H1 (cell line): Measurements from ENCODE around the gene HOXC13. TPM values are rescaled to one million over a fixed set of nuclear protein-coding genes. Genes with fewer than 3 reads are reported as not detected.

Experiments
- CTCF ChIA-PET: fragments of 300-600 bp; sonication (Branson Sonifier 250); formaldehyde crosslinking; loops from one replicate; lab custom pipeline; 2021; ENCODE audit not compliant: partially characterized antibody; lab: Charles Lee
- POLR2A ChIA-PET: fragments of 300-600 bp; sonication (Branson Sonifier 250); formaldehyde crosslinking; loops from one replicate; lab custom pipeline; 2021; ENCODE audit warnings: inconsistent platforms; ENCODE audit not compliant: partially characterized antibody; lab: Charles Lee
- DNase-seq, 2 experiments: peaks; one replicate each; pipeline versions ENCODE4 v3.0.0 to v3.0.0-alpha.2; 2010 to 2022; ENCODE audit warnings: low spot score in 2 of 2, low read depth in 1 of 2, mixed read lengths in 1 of 2
- FAIRE-seq: peaks from 2 replicates; lab custom pipeline; 2011; peaks lifted over from hg19 to GRCh38; lab: Jason Lieb, UNC
- H2AFZ ChIP-seq: 2 replicates; pipeline ENCODE4 v1.8.1; 2012; ENCODE audit warnings: low read length, inconsistent platforms
- H2AK5ac ChIP-seq: 2 replicates; pipeline ENCODE4 v1.6.1; 2013; ENCODE audit warnings: low read depth, low read length
- H2BK120ac ChIP-seq: replicated peaks from 2 replicates; pipeline ENCODE3; 2013; ENCODE audit warnings: low read depth, low read length, inconsistent platforms
- H2BK12ac ChIP-seq: 2 replicates; pipeline ENCODE4 v1.6.1; 2013; ENCODE audit warnings: low read depth, low read length
- H2BK15ac ChIP-seq: 2 replicates; pipeline ENCODE4 v1.6.1; 2013; ENCODE audit warnings: low read length
- H2BK20ac ChIP-seq: 2 replicates; pipeline ENCODE4 v1.6.1; 2013; ENCODE audit warnings: low read length
- H2BK5ac ChIP-seq: 2 replicates; pipeline ENCODE4 v1.6.1; 2013; ENCODE audit warnings: low read depth, low read length
- H3K14ac ChIP-seq: 2 replicates; pipeline ENCODE4 v1.6.1; 2013; ENCODE audit warnings: inconsistent platforms; ENCODE audit not compliant: insufficient read length
- H3K18ac ChIP-seq: 2 replicates; pipeline ENCODE4 v1.6.1; 2013; ENCODE audit warnings: low read length; ENCODE audit errors: extremely low read depth
- H3K23ac ChIP-seq: 2 replicates; pipeline ENCODE4 v1.6.1; 2013; ENCODE audit warnings: inconsistent platforms; ENCODE audit not compliant: insufficient read length
- H3K23me2 ChIP-seq: 2 replicates; pipeline ENCODE4 v1.6.1; 2013; ENCODE audit warnings: low read depth, low read length
- H3K27ac ChIP-seq: 2 replicates; pipeline ENCODE4 v1.6.1; 2011; ENCODE audit warnings: low read depth, low read length, inconsistent platforms
- H3K27me3 ChIP-seq, 4 experiments: replicated peaks in 1 of 4; 1 replicate in 1 of 4; 2 replicates in 3 of 4; pipeline versions ENCODE4 v1.6.1 to v1.8.1; 2011 to 2013; ENCODE audit warnings: low read length in 3 of 4, mild to moderate bottlenecking in 3 of 4, inconsistent platforms in 2 of 4, mixed read lengths in 2 of 4, moderate library complexity in 1 of 4; ENCODE audit not compliant: control insufficient read depth in 3 of 4, insufficient read depth in 3 of 4; ENCODE audit errors: extremely low read depth in 1 of 4
- H3K36me3 ChIP-seq, 4 experiments: 2 replicates each; pipeline versions ENCODE4 v1.6.1 to v1.8.1; 2011 to 2013; ENCODE audit warnings: mild to moderate bottlenecking in 4 of 4, low read length in 3 of 4, moderate library complexity in 2 of 4, control low read depth in 1 of 4, inconsistent platforms in 1 of 4; ENCODE audit not compliant: insufficient read depth in 4 of 4, control insufficient read depth in 2 of 4
- H3K4ac ChIP-seq: replicated peaks from 2 replicates; pipeline ENCODE3; 2013; ENCODE audit warnings: low read length, low read depth, mixed read lengths, inconsistent platforms; ENCODE audit not compliant: insufficient read length
- H3K4me1 ChIP-seq, 4 experiments: replicated peaks in 1 of 4; 1 replicate in 1 of 4; 2 replicates in 3 of 4; pipeline versions ENCODE4 v1.6.1 to v1.8.1; 2011 to 2013; ENCODE audit warnings: low read length in 3 of 4, inconsistent platforms in 2 of 4, mixed read lengths in 1 of 4; ENCODE audit not compliant: insufficient read depth in 4 of 4, control insufficient read depth in 3 of 4
- H3K4me2 ChIP-seq, 2 experiments: 2 replicates each; pipeline versions ENCODE4 v1.6.1 to v1.8.1; 2011 to 2013; ENCODE audit warnings: low read depth in 2 of 2, low read length in 2 of 2, control low read depth in 1 of 2, inconsistent platforms in 1 of 2, mild to moderate bottlenecking in 1 of 2; ENCODE audit not compliant: insufficient read depth in 1 of 2
- H3K4me3 ChIP-seq, 4 experiments: fragments of 200-600, 300-600 bp in 1 of 4; sonication (generic), shearing (Covaris generic), sonication (Bioruptor Twin) in 1 of 4; 2 replicates each; pipeline versions ENCODE4 v1.5.1 to v1.8.1; 2011 to 2016; ENCODE audit warnings: low read length in 4 of 4, low read depth in 3 of 4, control low read depth in 2 of 4, inconsistent platforms in 2 of 4, mild to moderate bottlenecking in 2 of 4, mixed read lengths in 1 of 4, moderate library complexity in 1 of 4; ENCODE audit not compliant: insufficient read depth in 2 of 4; ENCODE audit errors: extremely low read depth in 1 of 4
- H3K56ac ChIP-seq: replicated peaks from 2 replicates; pipeline ENCODE3; 2013; ENCODE audit warnings: low read depth, mild to moderate bottlenecking, mixed read lengths, low read length, inconsistent platforms; ENCODE audit not compliant: insufficient read length
- H3K79me1 ChIP-seq: 2 replicates; pipeline ENCODE4 v1.6.1; 2013; ENCODE audit warnings: low read depth, low read length, control low read depth
- H3K79me2 ChIP-seq, 2 experiments: 2 replicates each; pipeline versions ENCODE4 v1.6.1 to v1.8.1; 2012 to 2013; ENCODE audit warnings: low read length in 2 of 2, mild to moderate bottlenecking in 2 of 2, inconsistent platforms in 1 of 2; ENCODE audit not compliant: insufficient read depth in 2 of 2, control insufficient read depth in 1 of 2
- H3K9ac ChIP-seq, 4 experiments: replicated peaks in 1 of 4; 1 replicate in 1 of 4; 2 replicates in 3 of 4; pipeline versions ENCODE4 v1.6.1 to v1.8.1; 2011 to 2013; ENCODE audit warnings: low read depth in 3 of 4, low read length in 3 of 4, control low read depth in 2 of 4, mild to moderate bottlenecking in 2 of 4, moderate library complexity in 2 of 4, inconsistent platforms in 1 of 4; ENCODE audit errors: extremely low read depth in 1 of 4
- H3K9me3 ChIP-seq, 2 experiments: 2 replicates each; pipeline versions ENCODE4 v1.6.1 to v1.8.1; 2012 to 2013; ENCODE audit warnings: mild to moderate bottlenecking in 2 of 2, moderate library complexity in 2 of 2, control low read depth in 1 of 2, inconsistent platforms in 1 of 2, low read depth in 1 of 2, low read length in 1 of 2, mixed read lengths in 1 of 2; ENCODE audit not compliant: insufficient read depth in 2 of 2
- H4K20me1 ChIP-seq, 2 experiments: replicated peaks in 1 of 2; 2 replicates each; pipeline versions ENCODE3 to v1.8.1; 2011 to 2013; ENCODE audit warnings: inconsistent platforms in 2 of 2, low read length in 2 of 2, mild to moderate bottlenecking in 1 of 2; ENCODE audit not compliant: insufficient read depth in 2 of 2, control insufficient read depth in 1 of 2
- H4K5ac ChIP-seq: 2 replicates; pipeline ENCODE4 v1.6.1; 2013; ENCODE audit warnings: low read length, low read depth, mixed read lengths, inconsistent platforms; ENCODE audit not compliant: insufficient read length
- H4K8ac ChIP-seq: 2 replicates; pipeline ENCODE4 v1.8.0; 2013; ENCODE audit warnings: mild to moderate bottlenecking, moderate library complexity, low read length, inconsistent platforms; ENCODE audit not compliant: insufficient read depth; ENCODE audit errors: extremely low read depth
- H4K91ac ChIP-seq: replicated peaks from 2 replicates; pipeline ENCODE3; 2013; ENCODE audit warnings: low read length, mixed read lengths, inconsistent platforms; ENCODE audit not compliant: insufficient read length
- CTBP2 ChIP-seq: IDR thresholded peaks from 2 replicates; pipeline ENCODE4 v1.7.0; 2011; ENCODE audit warnings: borderline replicate concordance, mild to moderate bottlenecking, moderate library complexity, mixed read lengths, low read length; ENCODE audit not compliant: insufficient read depth, insufficient read length
- EGR1 ChIP-seq: IDR thresholded peaks from 2 replicates; pipeline ENCODE4 v1.6.1; 2011; ENCODE audit warnings: low read depth, low read length, borderline replicate concordance
- FOSL1 ChIP-seq: IDR thresholded peaks from 2 replicates; pipeline ENCODE4 v1.6.1; 2011; ENCODE audit warnings: mild to moderate bottlenecking, low read depth, low read length, moderate library complexity; ENCODE audit not compliant: insufficient read depth
- RBBP5 ChIP-seq: IDR thresholded peaks from 2 replicates; pipeline ENCODE4 v1.7.1; 2012; ENCODE audit warnings: low read depth, mild to moderate bottlenecking, inconsistent platforms, low read length, moderate library complexity, borderline replicate concordance
- RXRA ChIP-seq: IDR thresholded peaks from 2 replicates; pipeline ENCODE4 v1.6.1; 2011; ENCODE audit warnings: low read depth, mild to moderate bottlenecking, low read length, moderate library complexity; ENCODE audit not compliant: insufficient read depth
- SP1 ChIP-seq: IDR thresholded peaks from 2 replicates; pipeline ENCODE4 v1.6.1; 2011; ENCODE audit warnings: low read depth, low read length
- TAF1 ChIP-seq: IDR thresholded peaks from 2 replicates; pipeline ENCODE4 v1.6.1; 2011; ENCODE audit warnings: mild to moderate bottlenecking, low read depth, low read length
- TCF12 ChIP-seq: IDR thresholded peaks from 2 replicates; pipeline ENCODE4 v1.6.1; 2011; ENCODE audit warnings: low read depth, mild to moderate bottlenecking, low read length
- YY1 ChIP-seq: IDR thresholded peaks from 2 replicates; pipeline ENCODE4 v1.6.1; 2011; ENCODE audit warnings: low read depth, mild to moderate bottlenecking, low read length
- WGBS, 2 experiments: shearing (Covaris generic) in 1 of 2; methylation state at CpG; one replicate each; pipeline versions ENCODE4 v1.1.6 to v1.1.7; 2013 to 2015; ENCODE audit warnings: low lambda C conversion rate in 2 of 2, mixed read lengths in 2 of 2, inconsistent platforms in 1 of 2, low coverage in 1 of 2, missing lambda C conversion rate in 1 of 2; ENCODE audit not compliant: insufficient replicate concordance in 2 of 2, insufficient coverage in 1 of 2, insufficient read length in 1 of 2; ENCODE audit errors: extremely low coverage in 1 of 2, missing lambda C conversion rate in 1 of 2; 5-methylcytosine and 5-hydroxymethylcytosine counted together
- polyA plus RNA-seq, 7 experiments: library from polyadenylated mRNA; depleted of rRNA in 3 of 7; stranded (reverse) in 5 of 7; unstranded in 2 of 7; fragments of >200 nt in 5 of 7; fragments of 200-250 nt in 2 of 7; gene quantifications; 1 replicate in 5 of 7; 2 replicates in 1 of 7; 4 replicates in 1 of 7; pipeline versions ENCODE4 v1.2.1 to v1.2.3, GENCODE V29; 2011 to 2013; ENCODE audit warnings: missing spikeins in 2 of 7, mixed read lengths in 2 of 7
- total RNA-seq: library from RNA; stranded (reverse); fragmentation: NEBNext Ultra II Directional; extraction: Animal tissue kit (Norgen Biotek cat#: 25700); gene quantifications from 2 replicates; pipeline ENCODE4 v1.2.1, GENCODE V29; 2021
- TF ChIP-seq, protein P1 (sequence below), 3 experiments: IDR thresholded peaks; 1 replicate in 2 of 3; 2 replicates in 1 of 3; pipeline versions ENCODE4 v1.5.1 to v1.6.1; 2011; ENCODE audit warnings: low read length in 3 of 3, mild to moderate bottlenecking in 3 of 3, inconsistent platforms in 2 of 3, low read depth in 1 of 3, moderate library complexity in 1 of 3; ENCODE audit not compliant: insufficient read depth in 1 of 3; ENCODE audit errors: control extremely low read depth in 1 of 3

The HOXC13 gene
- total and polyA plus RNA-seq, 2 of the 8 experiments (the other 6 are each of a cell fraction or from before 2014, with no cell fraction given): 0.02 TPM; not detected in 1

DNA sequence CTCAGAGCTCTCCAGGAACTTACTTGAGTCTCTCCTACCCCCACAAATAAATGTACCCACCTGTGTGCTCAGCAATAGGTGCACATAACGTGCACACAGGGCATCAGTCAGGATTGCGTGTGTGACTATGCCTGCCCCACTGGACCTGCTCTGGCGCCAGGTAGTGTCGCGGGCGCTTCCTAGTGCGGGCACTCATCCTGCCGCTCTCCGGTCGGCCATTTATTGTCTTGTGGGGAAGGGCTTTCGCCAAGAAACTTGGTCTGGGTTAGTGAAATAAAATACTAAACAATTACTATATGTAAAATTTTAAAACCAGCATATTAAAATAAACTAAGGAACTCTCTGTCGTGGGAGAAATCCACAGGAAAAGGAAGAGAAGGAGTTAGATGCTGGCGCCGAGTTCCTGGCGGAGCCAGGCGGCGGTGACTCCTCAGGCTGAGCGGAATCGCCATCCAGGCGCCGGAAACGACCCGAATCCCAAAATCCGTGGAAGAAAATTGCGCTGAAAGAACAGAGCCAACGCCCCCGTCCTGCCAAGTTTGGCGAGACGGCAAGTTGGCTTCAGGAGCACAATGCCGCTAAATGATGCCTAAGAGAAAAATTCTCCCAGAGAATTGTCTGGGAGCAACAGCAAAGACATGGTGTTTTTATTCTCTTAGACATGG is 7.9 kb upstream of the HOXC13 start:
- FAIRE-seq: no peak
- Histone ChIP-seq H3K79me1 (no peaks in the 10 kb centered on the region), H3K56ac (no peak overlapping the region), H2BK20ac (no peak overlapping the region), H3K9ac (no peak overlapping the region), H3K4me1 (peaks cover 0 to 8% (median 2%) of the 10 kb centered on the region in 4 experiments; a peak in 4 of 7 replicates), H4K5ac (no peak overlapping the region), H4K91ac (no peak overlapping the region), H2BK15ac (no peak overlapping the region), H2BK5ac (no peak overlapping the region), H3K18ac (no peak overlapping the region), H3K23ac (no peak overlapping the region), H3K36me3 (peaks cover 0 to 2% (median 0%) of the 10 kb centered on the region in 4 experiments; a peak in 1 of 8 replicates), H4K8ac (no peak overlapping the region), H3K27ac (no peak overlapping the region), H3K23me2 (no peaks in the 10 kb centered on the region; the same call in 1 of the 2 replicates), H2AFZ (no peak overlapping the region), H2BK12ac (no peak overlapping the region), H4K20me1 (peaks cover 12 to 27% of the 10 kb centered on the region in 2 experiments), H3K27me3 (peaks cover 94 to 100% (median 99%) of the 10 kb centered on the region in 4 experiments), H3K4ac (no peak overlapping the region), H2AK5ac (0 out of 2 replicates have a peak overlapping the region, but pooled peaks have one; percentile 46), H3K4me2 (no peak overlapping the region; a peak in 1 of 4 replicates), H3K79me2 (no peaks in the 10 kb centered on the region), H3K9me3 (no peaks in the 10 kb centered on the region), H2BK120ac (no peak overlapping the region), H3K14ac (no peak overlapping the region), H3K4me3 (no peak overlapping the region)
- peak in 1 of 2 experiments; percentile 49 for DNase-seq
- POLR2A ChIA-PET: no interaction called here
- WGBS, 2 experiments: 11% methylated on average over 25 of the region's 30 CpGs; no CpG with 5 or more reads in 1 of the 2 experiments
- CTCF ChIA-PET: interaction anchor here (1.0 to 1.4 kb wide), 2 partner anchors 187 to 205 kb away, joined by 3 read pairs; no protein-coding TSS in a partner anchor
- TF ChIP-seq RXRA: no peak
- TF ChIP-seq, protein P1, sequence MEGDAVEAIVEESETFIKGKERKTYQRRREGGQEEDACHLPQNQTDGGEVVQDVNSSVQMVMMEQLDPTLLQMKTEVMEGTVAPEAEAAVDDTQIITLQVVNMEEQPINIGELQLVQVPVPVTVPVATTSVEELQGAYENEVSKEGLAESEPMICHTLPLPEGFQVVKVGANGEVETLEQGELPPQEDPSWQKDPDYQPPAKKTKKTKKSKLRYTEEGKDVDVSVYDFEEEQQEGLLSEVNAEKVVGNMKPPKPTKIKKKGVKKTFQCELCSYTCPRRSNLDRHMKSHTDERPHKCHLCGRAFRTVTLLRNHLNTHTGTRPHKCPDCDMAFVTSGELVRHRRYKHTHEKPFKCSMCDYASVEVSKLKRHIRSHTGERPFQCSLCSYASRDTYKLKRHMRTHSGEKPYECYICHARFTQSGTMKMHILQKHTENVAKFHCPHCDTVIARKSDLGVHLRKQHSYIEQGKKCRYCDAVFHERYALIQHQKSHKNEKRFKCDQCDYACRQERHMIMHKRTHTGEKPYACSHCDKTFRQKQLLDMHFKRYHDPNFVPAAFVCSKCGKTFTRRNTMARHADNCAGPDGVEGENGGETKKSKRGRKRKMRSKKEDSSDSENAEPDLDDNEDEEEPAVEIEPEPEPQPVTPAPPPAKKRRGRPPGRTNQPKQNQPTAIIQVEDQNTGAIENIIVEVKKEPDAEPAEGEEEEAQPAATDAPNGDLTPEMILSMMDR (IDR thresholded peaks at IDR 0.05; ENCODE audit: control extremely low read depth in 1 of 3, insufficient read depth in 1 of 3, low read depth in 1 of 3, low read length in 3 of 3): no peak
- peak; percentile 44 for TF ChIP-seq CTBP2
- no peak for TF ChIP-seq FOSL1
- no peak for TF ChIP-seq RBBP5
- peak; percentile 33; the same call in 1 of the 2 replicates for TF ChIP-seq YY1
- no peak for TF ChIP-seq TCF12
- TF ChIP-seq SP1: no peak
- no peak for TF ChIP-seq EGR1
- TF ChIP-seq TAF1: no peak
